Left lung (tissue), 10 donors: Measurements from ENCODE around the gene KMT2E. TPM values are rescaled to one million over a fixed set of nuclear protein-coding genes. Genes with fewer than 3 reads are reported as not detected.
A peak's percentile ranks its signal among the peaks of the same experiment; 100 is the strongest.

Source experiments
- ATAC-seq: fragments of 200-7000 bp; cut with Tn5 transposase; one replicate; pipeline ENCODE4 v1.9.1; 2020; ENCODE audit warnings: moderate library complexity
- DNase-seq, 4 donors: peaks; one replicate each; pipeline ENCODE4 v3.0.0-alpha.2; 2013 to 2020
- H3K27ac ChIP-seq, 2 donors: fragments of 200-600 bp; sonication (generic) in 1 of 2; one replicate each; pipeline versions ENCODE4 v1.5.0 to v1.8.0; 2020 to 2021
- H3K27me3 ChIP-seq, 2 donors: fragments of 200-600 bp; sonication (generic) in 1 of 2; one replicate each; pipeline versions ENCODE4 v1.5.0 to v1.8.0; 2020 to 2021
- H3K36me3 ChIP-seq, 2 donors: fragments of 200-600 bp; sonication (generic) in 1 of 2; one replicate each; pipeline versions ENCODE4 v1.5.0 to v1.8.0; 2020 to 2021
- H3K4me1 ChIP-seq, 2 donors: fragments of 200-600 bp; one replicate each; pipeline ENCODE4 v1.8.0; 2021
- H3K4me3 ChIP-seq, 2 donors: fragments of 200-600 bp; sonication (generic) in 1 of 2; one replicate each; pipeline versions ENCODE4 v1.5.0 to v1.8.0; 2020 to 2021; ENCODE audit warnings: mild to moderate bottlenecking in 1 of 2
- H3K9me3 ChIP-seq, 2 donors: fragments of 200-600 bp; sonication (generic) in 1 of 2; one replicate each; pipeline versions ENCODE4 v1.5.0 to v1.8.0; 2020 to 2021
- CTCF ChIP-seq, 2 donors: fragments of 200-600 bp; sonication (generic) in 1 of 2; IDR thresholded peaks; one replicate each; pipeline versions ENCODE4 v1.5.0 to v1.8.0; 2021; ENCODE audit warnings: antibody characterized with exemption in 2 of 2
- intact Hi-C, 2 donors: fragments of 100-400 bp; cut with DNase I; formaldehyde crosslinking; loops; one replicate each; pipeline versions ENCODE4 v1.11.2 to v1.14.2; 2022
- polyA plus RNA-seq, 6 donors: library from polyadenylated mRNA; unstranded; fragments of 120-200 nt; gene quantifications; one replicate each; pipeline ENCODE4 v1.2.1, GENCODE V29; 2013; ENCODE audit not compliant: insufficient read length in 6 of 6
- total RNA-seq, 2 donors: library from RNA; stranded (reverse); fragmentation: NEBNext Ultra II Directional; extraction: Animal tissue kit (Norgen Biotek cat#: 25700); gene quantifications; one replicate each; pipeline ENCODE4 v1.2.1, GENCODE V29; 2021
- donor health status: DM: no; HTN: yes; CAD: no.
- donor health status: DM: no; HTN: no; CAD: no.

KMT2E gene
- total and polyA plus RNA-seq, 8 donors = 74.5 to 101 (median 84.7) TPM

GRCh38 chr7:105020926-105021325 lies 6.9 kb downstream of the KMT2E start:
- no peak for DNase-seq
- no peak overlapping the region for H3K4me3 ChIP-seq
- no peaks in the 10 kb centered on the region for H3K27me3 ChIP-seq
- peaks cover 68 to 100% of the 10 kb centered on the region in 2 donors for H3K4me1 ChIP-seq
- peak overlapping the region; percentile 22 to 68 for H3K27ac ChIP-seq
- intact Hi-C loops = no loop called here
- H3K36me3 ChIP-seq = no peaks in the 10 kb centered on the region
- no peak for TF ChIP-seq CTCF (IDR thresholded peaks at IDR 0.05)
- H3K9me3 ChIP-seq = no peaks in the 10 kb centered on the region
- no peak for ATAC-seq

GRCh38 chr7:105021352-105021751 lies 7.3 kb downstream of the KMT2E start:
- no peak overlapping the region for H3K4me3 ChIP-seq

GRCh38 chr7:105021967-105022366 lies 8.0 kb downstream of the KMT2E start:
- no peak for DNase-seq
- no peaks in the 10 kb centered on the region for H3K36me3 ChIP-seq
- no peaks in the 10 kb centered on the region for H3K9me3 ChIP-seq
- H3K27ac ChIP-seq = peak overlapping the region in 1 of 2 donors; percentile 48
- H3K4me1 ChIP-seq = peaks cover 68 to 100% of the 10 kb centered on the region in 2 donors
- no peak overlapping the region for H3K4me3 ChIP-seq
- intact Hi-C loops = no loop called here
- no peaks in the 10 kb centered on the region for H3K27me3 ChIP-seq
- no peak for TF ChIP-seq CTCF (IDR thresholded peaks at IDR 0.05)
- no peak for ATAC-seq

More at GRCh38 chr7:105021352-105021751, 7.3 kb downstream of the KMT2E start:
- no peak for ATAC-seq
- Histone ChIP-seq H3K9me3 (no peaks in the 10 kb centered on the region), H3K4me1 (peaks cover 68 to 100% of the 10 kb centered on the region in 2 donors), H3K27ac (peak overlapping the region in 1 of 2 donors; percentile 68), H3K36me3 (no peaks in the 10 kb centered on the region), H3K27me3 (no peaks in the 10 kb centered on the region)
- intact Hi-C loops = no loop called here
- no peak for DNase-seq
- no peak for TF ChIP-seq CTCF (IDR thresholded peaks at IDR 0.05)

- peak overlapping the region in 1 of 2 donors; percentile 48 for H3K27ac ChIP-seq
These were observed 8.5 kb downstream of the KMT2E start for GRCh38 chr7:105022458-105022857.

GRCh38 chr7:105024734-105025133 lies 10.7 kb downstream of the KMT2E start:
- H3K27me3 ChIP-seq = no peaks in the 10 kb centered on the region
- no peaks in the 10 kb centered on the region for H3K36me3 ChIP-seq
- peaks cover 58 to 100% of the 10 kb centered on the region in 2 donors for H3K4me1 ChIP-seq
- no peak overlapping the region for H3K27ac ChIP-seq
- no peak overlapping the region for H3K4me3 ChIP-seq
- intact Hi-C loops = no loop called here
- TF ChIP-seq CTCF (IDR thresholded peaks at IDR 0.05) = no peak
- ATAC-seq = peak; percentile 46
- no peaks in the 10 kb centered on the region for H3K9me3 ChIP-seq
- DNase-seq = no peak

More at GRCh38 chr7:105022458-105022857, 8.5 kb downstream of the KMT2E start:
- Histone ChIP-seq H3K4me3 (no peak overlapping the region), H3K4me1 (peaks cover 68 to 100% of the 10 kb centered on the region in 2 donors), H3K36me3 (no peaks in the 10 kb centered on the region), H3K27me3 (no peaks in the 10 kb centered on the region), H3K9me3 (no peaks in the 10 kb centered on the region)
- no peak for DNase-seq
- ATAC-seq = no peak
- intact Hi-C loops = no loop called here
- TF ChIP-seq CTCF (IDR thresholded peaks at IDR 0.05) = no peak
